Body of pancreas (tissue), 4 donors: ENCODE results near the gene THSD4.

Experiments
- POLR2A ChIP-seq, 3 donors: fragments of 450-650 bp; IDR thresholded peaks; one replicate each; pipeline ENCODE4 v1.6.1; 2016; ENCODE audit warnings: antibody characterized with exemption in 3 of 3, mild to moderate bottlenecking in 2 of 3
- TF ChIP-seq, protein P1 (sequence below), 7 experiments: fragments of 450-650 bp in 4 of 7; fragments of 200-600 bp in 3 of 7; sonication (generic) in 3 of 7; IDR thresholded peaks; one replicate each; pipeline ENCODE4 v1.5.1; 2016 to 2019; ENCODE audit warnings: antibody characterized with exemption in 7 of 7

GRCh38 chr15:71333136-71333700, 217.9 kb downstream of the THSD4 start:
- TF ChIP-seq, protein P1, sequence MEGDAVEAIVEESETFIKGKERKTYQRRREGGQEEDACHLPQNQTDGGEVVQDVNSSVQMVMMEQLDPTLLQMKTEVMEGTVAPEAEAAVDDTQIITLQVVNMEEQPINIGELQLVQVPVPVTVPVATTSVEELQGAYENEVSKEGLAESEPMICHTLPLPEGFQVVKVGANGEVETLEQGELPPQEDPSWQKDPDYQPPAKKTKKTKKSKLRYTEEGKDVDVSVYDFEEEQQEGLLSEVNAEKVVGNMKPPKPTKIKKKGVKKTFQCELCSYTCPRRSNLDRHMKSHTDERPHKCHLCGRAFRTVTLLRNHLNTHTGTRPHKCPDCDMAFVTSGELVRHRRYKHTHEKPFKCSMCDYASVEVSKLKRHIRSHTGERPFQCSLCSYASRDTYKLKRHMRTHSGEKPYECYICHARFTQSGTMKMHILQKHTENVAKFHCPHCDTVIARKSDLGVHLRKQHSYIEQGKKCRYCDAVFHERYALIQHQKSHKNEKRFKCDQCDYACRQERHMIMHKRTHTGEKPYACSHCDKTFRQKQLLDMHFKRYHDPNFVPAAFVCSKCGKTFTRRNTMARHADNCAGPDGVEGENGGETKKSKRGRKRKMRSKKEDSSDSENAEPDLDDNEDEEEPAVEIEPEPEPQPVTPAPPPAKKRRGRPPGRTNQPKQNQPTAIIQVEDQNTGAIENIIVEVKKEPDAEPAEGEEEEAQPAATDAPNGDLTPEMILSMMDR (IDR thresholded peaks at IDR 0.05) = no peak
- TF ChIP-seq POLR2A (IDR thresholded peaks at IDR 0.05) = no peak
